Dermis microvascular lymphatic vessel endothelial cell (primary cell): ENCODE measurements around the gene POU5F1. TPM values are rescaled to one million over a fixed set of nuclear protein-coding genes. Genes with fewer than 3 reads are reported as not detected.
"Not testable (repeated sequence)": the region's sequence is repeated elsewhere in the genome, so short reads cannot be mapped to it uniquely, and the experiment has no call there.

ENCODE experiments used
- DNase-seq, 2 donors: peaks; one replicate each; pipeline versions ENCODE4 v3.0.0 to v3.0.0-alpha.2; 2010; ENCODE audit warnings: low read depth in 2 of 2
- total RNA-seq: library from RNA; depleted of rRNA; stranded (reverse); fragments of >200 nt; gene quantifications from 2 replicates; pipeline ENCODE4 v1.2.1, GENCODE V29; 2014

POU5F1 gene
- total RNA-seq, 1 donor from 2014 or later = not detected

- peak; percentile 74 to 79 for DNase-seq
Observed at GRCh38 chr6:31192431-31193105, 22.1 kb upstream of the POU5F1 start.

- DNase-seq = no peak
Observed at GRCh38 chr6:31190488-31190887, 20.0 kb upstream of the POU5F1 start.

GRCh38 chr6:31189223-31189622, 18.7 kb upstream of the POU5F1 start:
- DNase-seq = not testable (repeated sequence)

GRCh38 chr6:31187780-31188194, 17.3 kb upstream of the POU5F1 start:
- no peak for DNase-seq

- DNase-seq = no peak
Observed at GRCh38 chr6:31186052-31186734, 15.7 kb upstream of the POU5F1 start.

- DNase-seq = not testable (repeated sequence)
Observed at GRCh38 chr6:31185695-31186051, 15.2 kb upstream of the POU5F1 start.

GRCh38 chr6:31183859-31184258, 13.4 kb upstream of the POU5F1 start:
- DNase-seq = not testable (repeated sequence)

GRCh38 chr6:31183287-31183686, 12.8 kb upstream of the POU5F1 start:
- DNase-seq = not testable (repeated sequence)

GRCh38 chr6:31180500-31180899, 10.0 kb upstream of the POU5F1 start:
- DNase-seq = peak; percentile 77 to 88

- no peak for DNase-seq
Observed at GRCh38 chr6:31179896-31180295, 9.4 kb upstream of the POU5F1 start.

- no peak for DNase-seq
Observed at GRCh38 chr6:31179042-31179386, 8.5 kb upstream of the POU5F1 start.

GRCh38 chr6:31178143-31179041, 7.9 kb upstream of the POU5F1 start:
- peak in 1 of 2 donors; percentile 39 for DNase-seq

GRCh38 chr6:31175971-31176370, 5.5 kb upstream of the POU5F1 start:
- DNase-seq = no peak

- DNase-seq = no peak
Observed at GRCh38 chr6:31174378-31174777, 3.9 kb upstream of the POU5F1 start.

- DNase-seq = no peak
Observed at GRCh38 chr6:31173406-31173805, 2.9 kb upstream of the POU5F1 start.

GRCh38 chr6:31172973-31173384, 2.5 kb upstream of the POU5F1 start:
- DNase-seq = no peak

- no peak for DNase-seq
Observed at GRCh38 chr6:31171931-31172905, 1.7 kb upstream of the POU5F1 start.

GRCh38 chr6:31170987-31171671, 647 bp upstream of the POU5F1 start:
- DNase-seq = no peak

GRCh38 chr6:31169858-31170599, 453 bp downstream of the POU5F1 start:
- DNase-seq = not testable (repeated sequence)
